GM18907 (cell line): ENCODE results near the gene PLXDC1.
"Not testable (repeated sequence)": the region's sequence is repeated elsewhere in the genome, so short reads cannot be mapped to it uniquely, and the experiment has no call there.

ENCODE experiments used
- ATAC-seq: cut with Tn5 transposase; IDR thresholded peaks from one replicate; pipeline ENCODE4 v1.9.1; 2021; ENCODE audit warnings: mild to moderate bottlenecking, moderate library complexity; ENCODE audit not compliant: unreplicated experiment

Gene PLXDC1

DNA sequence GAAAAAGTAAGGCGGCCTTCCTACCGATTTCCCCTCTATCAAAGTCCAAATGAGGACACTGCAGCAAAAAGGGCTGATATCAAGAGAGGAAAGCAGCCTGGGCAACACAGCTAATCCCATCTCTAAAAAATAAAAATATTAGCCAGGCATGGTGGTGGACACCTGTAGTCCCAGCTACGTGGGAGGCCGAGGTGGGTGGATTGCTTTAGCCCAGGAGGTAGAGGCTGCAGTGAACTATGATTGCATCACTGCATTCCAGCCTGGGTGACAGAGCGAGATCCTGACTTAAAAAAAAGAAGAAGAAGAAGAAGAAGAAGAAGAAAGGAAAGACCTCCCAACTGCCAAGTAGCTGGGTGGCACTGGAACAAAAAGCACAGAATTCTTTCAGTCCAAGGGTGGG is 31.6 kb upstream of the PLXDC1 start:
- ATAC-seq: no peak

- no peak for ATAC-seq
Measured at GRCh38 chr17:39181303-39181702, 29.9 kb upstream of the PLXDC1 start.

GRCh38 chr17:39178536-39178935 is 27.1 kb upstream of the PLXDC1 start:
- ATAC-seq: no peak

DNA sequence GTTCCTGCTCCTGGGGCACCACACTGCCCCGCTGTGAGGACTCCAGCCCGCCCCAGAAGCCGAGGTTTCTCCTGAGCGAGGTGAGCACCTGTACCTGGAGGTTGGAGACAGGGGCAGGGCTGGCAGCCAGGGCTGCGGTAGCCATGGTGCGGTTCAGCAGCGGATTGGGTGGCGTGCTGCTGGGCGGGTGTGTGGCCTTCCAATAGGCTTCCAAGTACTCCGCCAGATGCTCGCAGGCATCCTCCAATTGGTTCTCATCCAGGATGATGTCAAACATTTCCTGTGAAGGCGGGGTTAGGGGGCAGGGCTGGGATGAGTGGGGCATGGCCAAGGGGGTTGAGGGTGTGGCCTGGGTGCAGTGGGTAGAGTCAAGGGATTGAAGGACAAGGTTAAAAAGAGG is 25.8 kb upstream of the PLXDC1 start:
- no peak for ATAC-seq

GRCh38 chr17:39175695-39176093 is 24.3 kb upstream of the PLXDC1 start:
- no peak for ATAC-seq

DNA sequence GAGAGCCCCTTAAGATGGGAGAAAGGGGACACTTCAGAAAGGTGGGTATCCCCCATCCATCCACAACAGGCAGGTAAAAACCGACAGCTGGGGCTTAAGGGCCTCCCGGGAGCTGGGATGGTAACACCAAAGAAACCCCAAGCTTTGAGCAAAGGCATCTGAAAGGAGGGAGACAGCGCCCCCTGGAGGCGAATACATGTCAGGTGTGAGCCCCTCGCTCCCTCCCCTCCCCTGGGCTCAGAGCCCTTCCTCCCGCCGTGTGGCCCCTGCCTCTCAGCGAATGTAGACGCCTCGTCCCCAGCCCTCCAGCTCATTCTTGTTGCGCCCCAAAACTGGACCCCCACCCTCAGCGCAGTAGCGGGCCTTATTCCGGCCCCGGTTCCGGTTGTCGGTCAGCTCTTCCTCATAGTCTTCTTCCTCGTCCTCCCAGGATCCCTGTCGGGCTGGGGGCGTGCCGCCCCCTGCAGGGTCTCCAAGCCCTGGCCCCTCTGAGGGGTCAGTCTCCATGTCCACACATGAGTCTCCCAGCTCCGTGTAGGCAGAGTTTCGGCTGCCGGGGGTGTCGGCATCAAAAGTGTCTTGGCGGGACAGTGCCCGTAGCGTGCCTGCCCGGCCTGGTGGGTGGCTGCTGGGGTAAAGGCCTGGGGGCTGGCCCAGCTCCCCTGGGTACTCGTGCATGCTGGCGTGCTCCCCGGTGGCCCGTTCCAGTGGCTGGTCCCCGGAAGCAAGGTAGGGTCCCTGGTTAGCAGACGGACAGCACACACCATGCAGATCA is 23.7 kb upstream of the PLXDC1 start:
- ATAC-seq: no peak

DNA sequence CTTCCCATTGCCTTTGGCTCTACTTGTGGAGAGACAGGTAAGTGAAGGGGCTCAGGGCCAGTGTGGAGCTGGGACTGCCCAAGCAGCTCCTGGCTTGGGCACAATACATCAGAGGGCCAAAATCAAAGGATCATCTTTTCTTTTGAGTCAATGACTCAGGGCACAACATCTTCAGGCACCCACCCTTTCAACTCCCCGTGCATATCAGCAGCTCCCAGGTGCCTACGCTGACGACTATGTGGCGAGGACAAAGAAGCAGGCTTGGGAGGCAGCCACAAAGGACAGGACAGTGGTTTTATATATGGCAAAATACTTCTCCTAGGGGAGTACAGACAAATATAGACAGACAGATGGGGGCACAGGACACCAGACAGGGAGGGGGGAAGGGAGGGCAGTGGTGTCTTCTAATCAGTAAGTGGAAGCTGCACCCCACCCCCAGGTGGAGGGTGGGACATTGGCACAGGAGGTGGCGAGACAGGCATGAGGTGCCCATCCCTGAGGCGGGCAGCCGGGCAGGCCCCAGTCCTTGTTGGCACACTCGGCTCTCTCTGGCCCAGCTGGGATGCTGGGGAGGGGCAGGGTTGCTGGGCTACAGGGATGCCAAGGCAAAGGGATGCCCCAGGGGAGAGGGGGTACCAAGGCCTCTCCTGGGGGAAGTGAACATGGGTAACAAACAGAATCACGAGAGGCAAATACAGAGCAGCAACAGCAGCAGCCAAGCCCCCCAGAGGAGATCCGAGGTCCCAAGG is 22.3 kb upstream of the PLXDC1 start:
- no peak for ATAC-seq

GRCh38 chr17:39173080-39173479 is 21.6 kb upstream of the PLXDC1 start:
- no peak for ATAC-seq

- no peak for ATAC-seq
Measured at GRCh38 chr17:39171933-39172332, 20.5 kb upstream of the PLXDC1 start.

- no peak for ATAC-seq
Measured at GRCh38 chr17:39170558-39170957, 19.1 kb upstream of the PLXDC1 start.

GRCh38 chr17:39170109-39170508 is 18.7 kb upstream of the PLXDC1 start:
- no peak for ATAC-seq

GRCh38 chr17:39169518-39169917 is 18.1 kb upstream of the PLXDC1 start:
- no peak for ATAC-seq

- ATAC-seq: no peak
Measured at GRCh38 chr17:39169101-39169500, 17.7 kb upstream of the PLXDC1 start.

- ATAC-seq: not testable (repeated sequence)
Measured at GRCh38 chr17:39168503-39168902, 17.1 kb upstream of the PLXDC1 start.

DNA sequence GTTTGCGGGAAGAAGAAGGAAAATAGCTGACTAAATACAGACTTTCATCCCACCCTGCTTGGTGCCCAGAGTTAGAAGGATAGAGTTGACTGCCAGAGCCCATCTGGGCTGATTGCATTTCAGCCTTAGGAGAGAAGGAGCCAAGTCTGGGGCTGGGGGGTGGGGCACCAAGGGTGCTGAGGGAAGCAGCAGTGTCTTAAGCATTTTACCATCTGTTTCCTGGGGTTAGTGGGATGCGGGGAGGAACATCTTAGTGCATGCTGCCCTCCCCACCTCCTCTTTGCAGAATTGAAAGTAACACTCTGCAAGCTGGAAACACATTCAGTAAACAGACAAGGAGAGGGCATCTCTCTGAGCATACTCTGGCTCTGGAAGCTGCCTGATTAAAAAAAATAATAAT is 16.0 kb upstream of the PLXDC1 start:
- ATAC-seq: no peak

DNA sequence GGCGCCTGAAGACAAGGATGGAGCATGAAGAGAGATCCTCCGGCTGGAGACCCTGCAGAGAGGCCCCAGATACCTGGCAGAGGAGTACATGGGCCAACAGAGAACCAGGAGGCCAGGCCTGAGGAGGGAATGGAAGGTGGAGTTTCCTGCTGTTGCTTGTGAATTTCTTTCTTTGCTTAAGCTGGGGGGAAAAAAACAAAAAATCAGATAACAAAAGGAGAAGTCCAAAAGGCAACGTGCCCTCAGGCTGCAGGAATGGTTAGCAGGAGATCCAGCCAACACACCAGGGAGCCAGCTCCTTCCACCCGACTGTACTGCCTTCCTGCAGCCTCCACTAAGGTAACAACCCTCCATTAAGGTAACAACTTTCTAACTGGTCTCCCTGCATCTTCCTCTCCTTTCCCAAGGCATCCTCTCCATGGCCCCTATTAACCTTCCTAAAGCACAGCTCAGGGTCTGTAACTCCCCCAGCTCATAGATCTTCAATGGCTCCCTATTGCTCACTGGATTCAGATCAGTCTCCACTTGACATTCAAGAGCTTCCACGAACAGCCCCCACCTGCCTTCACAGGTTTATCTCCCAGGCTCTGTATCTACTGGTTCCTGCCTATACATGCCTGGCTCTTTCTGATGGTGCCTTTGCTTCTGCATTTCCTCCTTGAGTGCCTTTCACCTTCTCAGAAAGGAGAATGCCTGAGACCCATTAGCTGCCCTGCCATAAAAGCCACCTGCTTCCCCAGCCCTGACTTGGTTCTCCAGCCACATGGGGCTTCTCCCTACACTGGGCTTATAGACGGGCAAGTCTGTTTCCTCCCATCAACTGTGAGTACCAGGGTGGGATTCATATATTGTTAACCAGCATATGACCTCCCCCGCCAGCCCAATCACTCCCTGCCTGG is 15.2 kb upstream of the PLXDC1 start:
- no peak for ATAC-seq

DNA sequence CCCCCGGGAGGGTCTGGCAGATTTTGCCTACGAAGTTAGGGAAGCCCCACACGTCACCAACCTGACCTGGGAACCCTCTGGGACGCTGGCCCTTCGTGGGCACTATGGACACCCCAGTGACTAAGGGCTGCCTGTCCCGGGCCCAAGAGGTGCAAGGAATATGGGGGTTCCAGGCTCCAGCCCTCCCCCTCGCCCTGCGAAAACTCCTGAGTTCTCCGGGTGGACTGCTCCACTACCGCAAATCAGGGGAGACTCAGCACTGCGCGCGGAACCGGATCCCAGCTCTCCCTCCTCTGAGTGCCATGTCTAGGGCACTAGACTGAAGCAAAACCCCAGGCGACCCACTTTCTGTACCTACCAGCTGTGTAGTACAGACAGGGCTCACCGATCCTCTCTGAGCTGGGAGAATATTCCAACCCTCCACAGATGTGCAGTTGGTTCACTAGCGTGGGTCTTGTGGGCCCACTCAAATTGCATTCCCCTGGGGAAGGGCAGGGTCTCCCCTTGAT is 14.5 kb upstream of the PLXDC1 start, which contains the start of gene ARL5C:
ARL5C (minus strand) TSS at position 321 of the 509 bp plus-strand sequence. CDS start 401 bp downstream, outside the sequence.
- no peak for ATAC-seq

- ATAC-seq: no peak
Measured at GRCh38 chr17:39165178-39165840, 13.9 kb upstream of the PLXDC1 start.

DNA sequence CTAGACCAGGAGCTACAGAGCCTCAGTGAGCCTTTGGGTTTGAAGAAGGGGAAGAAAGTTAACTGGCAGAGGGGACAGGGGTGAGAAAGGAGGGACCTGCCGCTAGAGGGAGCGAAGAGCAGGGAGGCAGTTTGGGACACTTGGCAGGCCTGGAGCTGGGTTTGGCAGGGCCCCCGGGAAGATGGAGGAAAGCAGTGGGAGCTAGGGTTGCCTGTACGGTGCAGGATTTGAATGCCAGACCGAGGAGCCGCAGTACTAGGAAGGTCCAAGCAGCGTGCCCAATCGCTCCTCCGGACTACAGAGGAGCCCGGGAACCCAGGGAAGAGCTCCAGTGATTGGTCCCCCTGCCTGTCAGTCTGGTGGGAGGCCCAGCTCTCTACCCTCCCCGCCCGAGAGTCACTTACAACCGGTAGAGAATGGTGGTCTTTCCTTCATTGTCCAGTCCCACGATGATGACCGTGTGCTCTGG is 13.3 kb upstream of the PLXDC1 start:
- ATAC-seq: peak; percentile 76

GRCh38 chr17:39161962-39162361 is 10.5 kb upstream of the PLXDC1 start:
- ATAC-seq: no peak
